Neural progenitor cell (in vitro differentiated cells): ENCODE measurements around the gene PLIN4. TPM values are rescaled to one million over a fixed set of nuclear protein-coding genes. Genes with fewer than 3 reads are reported as not detected.

Experiments used
- DNase-seq: peaks from one replicate; pipeline ENCODE4 v3.0.0-alpha.2; 2016; ENCODE audit warnings: low spot score
- H2AFZ ChIP-seq: fragments of 200-600 bp; sonication (generic); replicated peaks from 2 replicates; pipeline ENCODE4 v1.6.1; 2016; ENCODE audit warnings: antibody characterized with exemption
- H3F3A ChIP-seq: fragments of 200-600 bp; sonication (generic); 2 replicates; pipeline ENCODE4 v1.6.1; 2016; ENCODE audit warnings: antibody characterized with exemption, low read depth
- H3K27ac ChIP-seq: fragments of 200-600 bp; sonication (generic); 2 replicates; pipeline ENCODE4 v1.5.1; 2016; ENCODE audit warnings: mild to moderate bottlenecking
- H3K27me3 ChIP-seq: fragments of 200-600 bp; sonication (generic); 2 replicates; pipeline ENCODE4 v1.6.1; 2016; ENCODE audit warnings: mild to moderate bottlenecking, moderate library complexity
- H3K36me3 ChIP-seq: fragments of 200-600 bp; sonication (generic); 2 replicates; pipeline ENCODE4 v1.5.1; 2016
- H3K4me1 ChIP-seq: fragments of 200-600 bp; sonication (generic); 2 replicates; pipeline ENCODE4 v1.6.1; 2016; ENCODE audit warnings: mixed run types
- H3K4me2 ChIP-seq: fragments of 200-600 bp; sonication (generic); 2 replicates; pipeline ENCODE4 v1.6.1; 2016
- H3K4me3 ChIP-seq: fragments of 200-600 bp; sonication (generic); 2 replicates; pipeline ENCODE4 v1.5.1; 2016
- H3K79me2 ChIP-seq: fragments of 200-600 bp; sonication (generic); 2 replicates; pipeline ENCODE4 v1.6.1; 2016; ENCODE audit warnings: low read depth
- H3K9ac ChIP-seq: fragments of 200-600 bp; sonication (generic); 2 replicates; pipeline ENCODE4 v1.6.1; 2016
- H3K9me3 ChIP-seq: fragments of 200-600 bp; sonication (generic); 2 replicates; pipeline ENCODE4 v1.5.1; 2016; ENCODE audit warnings: low read depth
- H4K20me1 ChIP-seq: fragments of 200-600 bp; sonication (generic); 2 replicates; pipeline ENCODE4 v1.6.1; 2016; ENCODE audit warnings: low read depth
- H3K27ac Mint-ChIP-seq: 3 replicates; pipeline ENCODE4 v1.8.0; 2021; ENCODE audit warnings: mixed read lengths
- H3K27me3 Mint-ChIP-seq: 2 replicates; pipeline ENCODE4 v1.8.0; 2022; ENCODE audit warnings: low read depth, mild to moderate bottlenecking, inconsistent platforms, moderate library complexity, mixed read lengths; ENCODE audit not compliant: insufficient read depth
- H3K36me3 Mint-ChIP-seq: 3 replicates; pipeline ENCODE4 v1.8.0; 2021; ENCODE audit warnings: mixed read lengths
- H3K4me1 Mint-ChIP-seq: 3 replicates; pipeline ENCODE4 v1.8.0; 2021; ENCODE audit warnings: mixed read lengths
- H3K4me3 Mint-ChIP-seq: 3 replicates; pipeline ENCODE4 v1.8.0; 2021; ENCODE audit warnings: mild to moderate bottlenecking, moderate library complexity, mixed read lengths
- H3K9me3 Mint-ChIP-seq: 3 replicates; pipeline ENCODE4 v1.8.0; 2020; ENCODE audit warnings: mixed read lengths
- EZH2 ChIP-seq: fragments of 200-600 bp; sonication (generic); IDR thresholded peaks from 2 replicates; pipeline ENCODE4 v1.6.1; 2017; ENCODE audit warnings: antibody characterized with exemption, mild to moderate bottlenecking, moderate library complexity
- EZH2phosphoT487 ChIP-seq: fragments of 200-600 bp; sonication (generic); IDR thresholded peaks from 2 replicates; pipeline ENCODE4 v1.6.1; 2017; ENCODE audit warnings: antibody characterized with exemption
- total RNA-seq: library from RNA; depleted of rRNA; stranded (reverse); fragments of >200 nt; gene quantifications from 2 replicates; pipeline ENCODE4 v1.2.3, GENCODE V29; 2015; ENCODE audit warnings: low replicate concordance
- TF ChIP-seq, protein P1 (sequence below): fragments of 200-600 bp; sonication (generic); IDR thresholded peaks from 2 replicates; pipeline ENCODE4 v1.5.1; 2017; ENCODE audit warnings: antibody characterized with exemption, mild to moderate bottlenecking

PLIN4 gene
- total RNA-seq, 1 donor from 2014 or later: not detected

- no peak overlapping the region for H3K4me3 Mint-ChIP-seq
- no peak overlapping the region for H3K9ac ChIP-seq
- no peaks in the 10 kb centered on the region for H3K4me1 ChIP-seq
- TF ChIP-seq EZH2phosphoT487 (no peak), EZH2 (no peak)
- TF ChIP-seq, protein P1, sequence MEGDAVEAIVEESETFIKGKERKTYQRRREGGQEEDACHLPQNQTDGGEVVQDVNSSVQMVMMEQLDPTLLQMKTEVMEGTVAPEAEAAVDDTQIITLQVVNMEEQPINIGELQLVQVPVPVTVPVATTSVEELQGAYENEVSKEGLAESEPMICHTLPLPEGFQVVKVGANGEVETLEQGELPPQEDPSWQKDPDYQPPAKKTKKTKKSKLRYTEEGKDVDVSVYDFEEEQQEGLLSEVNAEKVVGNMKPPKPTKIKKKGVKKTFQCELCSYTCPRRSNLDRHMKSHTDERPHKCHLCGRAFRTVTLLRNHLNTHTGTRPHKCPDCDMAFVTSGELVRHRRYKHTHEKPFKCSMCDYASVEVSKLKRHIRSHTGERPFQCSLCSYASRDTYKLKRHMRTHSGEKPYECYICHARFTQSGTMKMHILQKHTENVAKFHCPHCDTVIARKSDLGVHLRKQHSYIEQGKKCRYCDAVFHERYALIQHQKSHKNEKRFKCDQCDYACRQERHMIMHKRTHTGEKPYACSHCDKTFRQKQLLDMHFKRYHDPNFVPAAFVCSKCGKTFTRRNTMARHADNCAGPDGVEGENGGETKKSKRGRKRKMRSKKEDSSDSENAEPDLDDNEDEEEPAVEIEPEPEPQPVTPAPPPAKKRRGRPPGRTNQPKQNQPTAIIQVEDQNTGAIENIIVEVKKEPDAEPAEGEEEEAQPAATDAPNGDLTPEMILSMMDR: no peak
- no peaks in the 10 kb centered on the region for H3K79me2 ChIP-seq
- no peak overlapping the region for H3K27ac ChIP-seq
- no peak overlapping the region for H3K4me2 ChIP-seq
- H3K9me3 Mint-ChIP-seq: no peaks in the 10 kb centered on the region
- no peaks in the 10 kb centered on the region for H3K27me3 ChIP-seq
- H3K27ac Mint-ChIP-seq: no peak overlapping the region
- DNase-seq: no peak
- H3K36me3 ChIP-seq: no peaks in the 10 kb centered on the region
- peaks cover 7% of the 10 kb centered on the region for H3K27me3 Mint-ChIP-seq
- H3K9me3 ChIP-seq: no peaks in the 10 kb centered on the region
- peaks cover 9% of the 10 kb centered on the region for H3F3A ChIP-seq
- no peaks in the 10 kb centered on the region for H4K20me1 ChIP-seq
- H3K4me3 ChIP-seq: no peak overlapping the region
- H3K36me3 Mint-ChIP-seq: no peaks in the 10 kb centered on the region
- no peaks in the 10 kb centered on the region for H3K4me1 Mint-ChIP-seq
- H2AFZ ChIP-seq: no peak overlapping the region
Observed at GRCh38 chr19:4464815-4465581, 53.3 kb downstream of the PLIN4 start.

DNA sequence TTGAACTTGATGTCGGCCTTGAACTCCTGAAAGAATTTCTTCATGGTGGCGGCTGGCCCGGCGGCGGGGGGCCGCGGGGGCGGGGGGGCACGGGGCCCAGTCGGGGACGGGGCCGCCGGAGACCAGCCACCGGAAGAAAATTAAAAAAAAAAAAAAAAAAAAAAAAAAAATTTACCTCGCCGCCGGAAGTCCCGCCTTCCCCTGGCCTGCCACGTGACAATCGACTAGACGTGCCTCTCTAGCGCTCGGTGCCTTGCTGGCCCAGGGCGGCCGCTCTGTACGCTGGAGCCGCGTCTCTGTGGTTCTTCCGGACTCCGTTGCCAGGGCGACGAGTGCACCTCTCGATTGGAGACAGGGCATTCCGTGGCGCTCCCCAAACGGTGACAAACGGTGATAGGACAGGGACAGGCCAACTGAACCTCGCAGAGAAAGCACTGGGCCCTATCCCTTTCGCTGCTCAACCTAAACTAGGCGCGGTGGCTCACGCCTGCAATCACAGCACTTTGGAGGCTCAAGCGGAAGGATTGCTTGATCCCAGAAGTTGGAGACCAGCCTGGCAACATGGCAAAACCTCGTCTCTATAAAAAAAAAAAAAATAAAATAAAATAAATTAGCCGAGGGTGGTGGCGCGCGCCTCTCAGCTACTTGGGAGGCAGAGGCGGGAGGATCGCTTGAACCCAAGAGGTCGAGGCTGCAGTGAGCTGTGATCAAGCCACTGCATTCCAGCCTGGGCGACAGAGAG lies 60.5 kb downstream of the PLIN4 start, which contains the start of gene UBXN6:
UBXN6 (minus strand) TSS at position 141 of the 742 bp plus-strand sequence; CDS start at position 44, 97 bp downstream.
- DNase-seq: peak; percentile 100
- peak within 1 kb of the TSS; percentile 96 for H3K4me2 ChIP-seq
- peak within 1 kb of the TSS; percentile 97 for H3K27ac ChIP-seq
- H4K20me1 ChIP-seq: peaks cover 10% of the 10 kb centered on the region
- H3F3A ChIP-seq: peaks cover 22% of the 10 kb centered on the region
- no peaks in the 10 kb centered on the region for H3K79me2 ChIP-seq
- peaks cover 16% of the 10 kb centered on the region for H3K4me1 ChIP-seq
- peak within 1 kb of the TSS; percentile 69 for H3K9ac ChIP-seq
- no peaks in the 10 kb centered on the region for H3K36me3 Mint-ChIP-seq
- peak within 1 kb of the TSS; percentile 51 for H2AFZ ChIP-seq
- H3K36me3 ChIP-seq: no peaks in the 10 kb centered on the region
- H3K9me3 ChIP-seq: no peaks in the 10 kb centered on the region
- peak within 1 kb of the TSS; percentile 99 for H3K27ac Mint-ChIP-seq
- H3K4me3 Mint-ChIP-seq: peak within 1 kb of the TSS; percentile 93
- H3K4me1 Mint-ChIP-seq: peaks cover 24% of the 10 kb centered on the region
- H3K9me3 Mint-ChIP-seq: no peaks in the 10 kb centered on the region
- H3K4me3 ChIP-seq: peak within 1 kb of the TSS; percentile 69
- TF ChIP-seq EZH2: no peak
- TF ChIP-seq, protein P1: no peak
- TF ChIP-seq EZH2phosphoT487: no peak
- H3K27me3 ChIP-seq: no peaks in the 10 kb centered on the region
- H3K27me3 Mint-ChIP-seq: peaks cover 8% of the 10 kb centered on the region

GRCh38 chr19:4456843-4457653 lies 61.2 kb downstream of the PLIN4 start:
- H3K4me1 ChIP-seq: peaks cover 16% of the 10 kb centered on the region
- Mint-ChIP-seq H3K4me3 (peak overlapping the region; percentile 93), H3K9me3 (no peaks in the 10 kb centered on the region), H3K36me3 (no peaks in the 10 kb centered on the region), H3K27ac (peak overlapping the region; percentile 87), H3K4me1 (peaks cover 24% of the 10 kb centered on the region), H3K27me3 (peaks cover 8% of the 10 kb centered on the region)
- peaks cover 10% of the 10 kb centered on the region for H4K20me1 ChIP-seq
- peak overlapping the region; percentile 97 for H3K27ac ChIP-seq
- peak; percentile 93 for DNase-seq
- peak overlapping the region; percentile 51 for H2AFZ ChIP-seq
- H3K79me2 ChIP-seq: no peaks in the 10 kb centered on the region
- H3K4me2 ChIP-seq: peak overlapping the region; percentile 96
- no peaks in the 10 kb centered on the region for H3K9me3 ChIP-seq
- H3K36me3 ChIP-seq: no peaks in the 10 kb centered on the region
- TF ChIP-seq EZH2 (no peak), EZH2phosphoT487 (no peak)
- TF ChIP-seq, protein P1: no peak
- no peaks in the 10 kb centered on the region for H3K27me3 ChIP-seq
- H3F3A ChIP-seq: peaks cover 22% of the 10 kb centered on the region
- H3K4me3 ChIP-seq: peak overlapping the region; percentile 69
- H3K9ac ChIP-seq: peak overlapping the region; percentile 69
